Stimulated activated CD8-positive, alpha-beta memory T cell treated with anti-CD3 and anti-CD28 coated beads, Interleukin-2, amount 100 ng/mL, for 1 hour (primary cell): ENCODE measurements around the gene NANOS2.

Experiments used
- DNase-seq, 2 donors: peaks; one replicate each; pipeline ENCODE4 v3.0.0-alpha.2; 2020; ENCODE audit warnings: low read depth in 2 of 2

NANOS2 gene

DNA sequence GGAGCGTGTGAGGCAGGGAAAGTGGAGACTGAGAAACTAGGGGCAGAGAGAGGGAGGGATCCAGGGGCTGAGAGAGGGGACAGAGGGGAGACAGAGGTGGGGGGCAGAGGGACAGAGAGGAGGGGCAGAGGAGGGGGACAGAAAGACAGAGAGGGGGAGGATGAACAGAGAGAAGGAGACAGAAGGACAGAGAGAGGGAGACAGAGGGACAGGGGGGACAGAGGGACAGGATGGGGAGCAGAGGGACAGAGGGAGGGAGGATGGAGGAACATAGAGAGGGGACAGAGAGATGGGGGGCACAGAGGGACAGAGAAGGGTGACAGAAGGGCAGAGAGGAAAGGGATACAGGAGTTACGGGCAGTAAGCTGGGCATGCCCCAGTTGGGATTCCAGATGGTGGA is 14.7 kb upstream of the NANOS2 start:
- DNase-seq: no peak

DNA sequence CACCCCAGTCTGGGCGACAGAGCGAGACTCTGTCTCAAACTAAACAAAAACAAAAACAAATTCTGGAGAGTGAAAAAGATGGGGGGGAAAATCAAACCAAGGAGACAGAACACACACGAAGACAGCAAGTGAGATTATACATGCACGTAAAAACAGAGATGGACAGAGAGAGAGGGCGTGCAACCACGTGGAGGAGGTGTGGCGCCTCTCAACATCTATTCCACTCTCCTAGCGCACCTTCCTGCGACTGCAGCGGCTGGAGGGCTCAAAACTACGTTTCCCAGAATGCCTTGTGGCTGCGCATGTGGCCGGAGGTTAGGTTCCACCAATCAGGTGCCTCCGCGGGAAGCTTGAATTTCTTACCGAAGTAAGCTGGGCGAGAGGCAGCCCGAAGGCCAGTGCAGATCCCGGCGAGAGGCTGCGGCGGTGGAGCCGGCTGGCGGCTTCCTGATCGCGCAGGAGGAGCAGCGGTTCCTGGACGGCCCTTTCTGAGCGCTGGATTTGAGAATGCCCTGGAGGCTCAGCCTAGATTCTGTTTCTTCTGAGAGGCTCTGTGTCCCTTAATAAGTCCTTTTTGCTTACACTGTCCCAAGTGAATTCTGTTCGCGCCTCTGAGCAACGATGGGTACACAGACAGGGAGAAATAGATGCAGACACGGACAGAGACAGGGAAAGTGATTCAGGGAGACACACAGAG is 13.1 kb upstream of the NANOS2 start:
- DNase-seq: peak; percentile 67 to 73

DNA sequence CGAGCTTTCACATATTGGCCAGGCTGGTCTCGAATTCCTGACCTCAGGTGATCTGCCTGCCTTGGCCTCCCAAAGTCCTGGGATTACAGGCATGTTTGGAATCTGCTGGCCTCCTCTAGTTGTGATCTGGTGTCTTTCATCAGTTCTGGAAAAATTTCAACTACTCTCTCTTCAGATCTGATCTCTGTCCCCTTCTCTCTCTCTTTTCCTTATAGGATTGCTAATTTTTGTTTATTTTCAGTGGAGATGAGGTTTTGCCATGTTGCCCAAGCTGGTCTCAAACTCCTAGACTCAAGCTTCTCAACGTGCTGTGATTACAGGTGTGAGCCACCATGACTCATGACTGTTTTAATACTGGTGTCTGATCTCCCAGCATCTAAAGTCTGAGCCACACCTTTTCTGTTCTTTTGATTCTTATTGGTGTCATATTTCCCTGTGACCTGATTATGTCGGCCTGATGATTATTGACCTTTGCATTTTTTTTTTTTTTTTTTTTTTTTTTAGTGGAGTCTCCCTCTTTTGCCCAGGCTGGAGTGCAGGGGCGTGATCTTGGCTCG is 10.4 kb upstream of the NANOS2 start:
- DNase-seq: no peak

DNA sequence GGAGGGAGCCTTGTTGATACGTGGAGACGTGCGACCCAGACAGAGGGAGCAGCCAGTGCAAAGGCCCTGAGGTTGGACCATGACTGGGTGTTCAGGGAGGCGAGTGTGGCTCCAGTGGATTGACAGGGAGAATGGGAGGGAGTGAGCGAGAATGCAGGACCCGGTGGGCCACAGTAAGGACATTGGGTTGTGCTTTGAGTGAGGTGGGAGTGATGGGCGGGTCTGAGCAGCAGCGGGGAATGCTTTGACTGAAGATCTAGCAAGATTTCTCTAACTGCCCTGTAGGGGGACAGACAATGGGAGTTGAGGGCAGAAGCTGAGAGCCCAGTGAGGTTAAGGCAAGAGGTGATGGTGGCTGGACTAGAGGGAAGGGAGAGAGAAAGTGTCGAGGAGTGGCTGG is 7.7 kb upstream of the NANOS2 start:
- no peak for DNase-seq

DNA sequence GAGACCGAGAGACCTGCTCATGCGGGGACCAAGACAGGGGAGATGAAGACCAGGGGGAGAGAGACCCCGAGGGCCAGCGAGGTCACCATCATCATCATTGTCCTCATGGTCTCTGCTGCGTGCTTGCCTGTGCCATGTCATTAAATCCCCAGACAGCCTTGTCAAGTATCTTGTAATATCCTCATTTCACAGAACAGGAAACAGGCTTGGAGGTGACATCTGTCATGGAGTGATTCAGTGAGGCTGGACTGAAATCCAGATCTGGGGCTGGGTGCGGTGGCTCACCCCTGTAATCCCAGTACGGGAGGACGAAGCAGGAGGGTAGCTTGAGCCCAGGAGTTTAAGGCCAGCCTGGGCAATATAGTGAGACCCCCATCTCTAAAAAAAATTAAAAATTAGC is 5.9 kb upstream of the NANOS2 start:
- no peak for DNase-seq

DNA sequence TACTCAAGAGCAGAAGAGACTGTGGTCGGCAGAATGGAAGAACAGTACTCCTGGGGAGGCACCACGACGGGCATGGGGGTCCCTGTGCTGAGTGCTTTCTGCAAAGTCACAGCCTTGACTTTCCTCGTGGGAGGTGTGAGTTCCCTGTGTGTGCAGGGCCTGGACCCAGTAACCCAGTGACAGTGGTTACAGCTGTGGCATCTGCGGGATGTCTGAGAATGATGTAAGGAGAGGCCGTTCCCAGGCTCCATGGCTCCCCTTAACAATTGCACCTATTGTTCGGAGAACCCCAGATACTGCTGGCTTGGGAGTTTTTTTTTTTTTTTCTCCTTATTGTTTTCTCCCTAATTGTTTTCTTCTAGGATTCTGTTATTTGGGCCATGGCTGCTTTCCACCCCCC is 5.1 kb upstream of the NANOS2 start:
- no peak for DNase-seq

DNA sequence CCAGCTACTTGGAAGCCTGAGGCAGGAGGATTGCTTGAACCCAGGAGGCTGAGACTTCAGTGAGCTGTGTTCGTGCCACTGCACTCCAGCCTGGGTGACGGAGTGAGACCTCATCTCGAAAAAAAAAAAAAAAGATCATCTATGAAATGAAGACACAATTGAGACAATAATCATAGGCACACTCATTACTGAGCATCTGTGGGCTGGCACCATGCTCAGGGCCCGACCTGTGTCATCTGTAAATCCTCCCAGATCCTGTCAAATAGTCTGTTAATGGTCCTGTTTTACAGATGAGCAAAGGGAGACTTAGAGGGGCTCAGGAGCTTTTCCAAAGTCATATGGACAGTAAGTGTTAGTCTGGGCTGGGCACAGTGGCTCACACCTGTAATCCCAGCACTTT is 4.1 kb upstream of the NANOS2 start:
- DNase-seq: no peak

DNA sequence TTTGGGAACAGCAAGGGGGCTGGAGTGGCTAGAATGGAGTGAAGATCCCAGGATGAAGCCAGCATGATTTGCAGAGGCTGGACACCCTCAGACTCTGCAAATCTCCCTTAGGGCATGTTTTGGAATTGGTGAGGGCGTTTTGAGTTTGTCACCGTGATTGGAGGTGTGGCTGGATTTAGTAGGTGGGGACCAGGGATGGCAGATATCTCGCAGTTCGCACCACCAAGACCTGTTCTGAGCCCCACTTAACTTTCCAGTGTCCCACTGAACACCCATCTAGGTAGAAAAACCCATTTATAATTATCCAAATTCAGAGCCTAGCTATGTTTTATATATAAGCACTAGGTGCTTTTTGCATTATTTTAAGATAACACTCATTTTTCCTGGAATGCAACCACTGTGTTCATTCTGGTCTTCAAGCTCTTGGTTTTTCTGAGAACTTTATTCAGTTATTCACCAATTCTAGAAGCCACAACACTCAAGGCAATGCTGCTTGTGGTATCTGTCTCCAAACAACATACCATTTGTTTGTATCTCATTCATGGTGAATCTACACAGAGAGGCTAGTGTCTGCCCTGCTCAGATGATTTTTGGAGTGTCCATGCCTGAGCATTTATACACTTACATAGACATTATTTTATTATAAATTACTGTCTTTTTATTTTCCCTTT is 3.0 kb upstream of the NANOS2 start:
- no peak for DNase-seq

DNA sequence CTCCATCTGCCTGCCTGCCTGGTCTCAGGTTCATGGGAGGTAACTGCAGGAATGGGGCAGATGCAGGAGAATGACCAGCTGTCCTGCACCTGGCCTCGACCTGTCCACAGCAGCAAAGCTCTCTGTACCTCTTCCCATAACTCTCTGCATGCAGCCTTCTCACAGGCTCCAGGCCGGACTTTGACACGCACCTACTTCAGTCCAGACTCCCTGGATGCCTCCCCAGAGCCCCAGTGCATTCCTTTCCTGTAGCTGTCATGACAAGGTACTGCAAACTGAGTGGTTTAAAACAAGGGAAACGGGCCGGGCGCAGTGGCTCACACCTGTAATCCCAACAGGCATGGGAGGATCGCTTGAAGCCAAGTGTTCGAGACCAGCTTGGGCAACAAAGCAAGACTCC is 3.3 kb downstream of the NANOS2 start:
- no peak for DNase-seq

DNA sequence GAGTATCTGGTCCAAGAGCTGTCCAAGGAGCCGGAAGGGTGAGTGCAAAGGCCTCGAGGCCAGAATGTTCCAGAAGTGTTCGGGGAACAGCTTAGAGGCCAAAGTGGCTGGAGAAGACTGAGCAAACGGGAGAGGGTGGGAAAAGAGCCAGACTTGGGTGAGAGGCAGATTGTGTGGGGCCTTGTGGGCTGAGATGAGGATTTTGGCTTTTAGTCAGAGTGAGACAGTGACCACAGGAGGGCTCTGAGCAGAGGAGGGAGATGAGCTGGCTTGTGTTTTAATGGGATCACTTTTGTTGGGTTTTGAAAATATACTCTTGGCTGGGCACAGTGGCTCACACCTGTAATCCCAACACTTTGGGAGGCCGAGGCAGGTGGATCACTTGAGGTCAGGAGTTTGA is 5.6 kb downstream of the NANOS2 start:
- DNase-seq: no peak

DNA sequence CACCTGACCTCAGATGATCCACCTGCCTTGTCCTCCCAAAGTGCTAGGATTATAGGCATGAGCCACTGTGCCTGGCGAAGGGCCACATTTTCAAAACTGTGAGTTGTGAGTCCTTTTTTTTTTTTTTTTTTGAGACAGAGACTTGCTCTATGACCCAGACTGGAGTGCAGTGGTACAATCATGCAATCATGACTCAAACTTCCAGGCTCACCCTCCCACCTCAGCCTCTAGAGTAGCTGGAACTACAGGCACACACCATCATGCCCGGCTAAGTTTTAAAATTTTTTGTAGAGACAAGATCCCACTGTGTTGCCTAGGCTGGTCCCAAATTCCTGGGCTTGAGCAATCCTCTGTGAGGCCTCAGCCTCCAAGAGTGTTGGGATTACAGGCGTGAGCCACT is 8.4 kb downstream of the NANOS2 start:
- DNase-seq: no peak

DNA sequence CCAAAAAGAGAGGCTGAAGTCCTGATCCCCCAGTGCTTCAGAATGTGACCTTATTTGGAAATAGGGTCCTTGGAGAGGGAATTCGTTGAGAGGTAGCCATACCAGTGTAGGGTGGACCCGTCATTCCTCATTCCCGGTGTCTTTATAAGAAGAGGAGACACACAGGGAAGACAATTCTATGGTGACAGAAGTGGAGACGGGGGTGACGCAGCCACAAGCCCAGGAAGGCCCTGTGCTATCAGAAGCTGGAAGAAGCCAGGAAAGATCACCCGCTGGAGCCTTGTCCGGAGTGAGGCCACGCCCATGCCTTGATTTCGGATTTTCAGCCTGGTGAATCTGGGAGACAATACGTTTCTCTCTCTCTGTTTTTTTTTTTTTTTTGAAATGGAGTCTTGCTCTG is 9.6 kb downstream of the NANOS2 start:
- no peak for DNase-seq

DNA sequence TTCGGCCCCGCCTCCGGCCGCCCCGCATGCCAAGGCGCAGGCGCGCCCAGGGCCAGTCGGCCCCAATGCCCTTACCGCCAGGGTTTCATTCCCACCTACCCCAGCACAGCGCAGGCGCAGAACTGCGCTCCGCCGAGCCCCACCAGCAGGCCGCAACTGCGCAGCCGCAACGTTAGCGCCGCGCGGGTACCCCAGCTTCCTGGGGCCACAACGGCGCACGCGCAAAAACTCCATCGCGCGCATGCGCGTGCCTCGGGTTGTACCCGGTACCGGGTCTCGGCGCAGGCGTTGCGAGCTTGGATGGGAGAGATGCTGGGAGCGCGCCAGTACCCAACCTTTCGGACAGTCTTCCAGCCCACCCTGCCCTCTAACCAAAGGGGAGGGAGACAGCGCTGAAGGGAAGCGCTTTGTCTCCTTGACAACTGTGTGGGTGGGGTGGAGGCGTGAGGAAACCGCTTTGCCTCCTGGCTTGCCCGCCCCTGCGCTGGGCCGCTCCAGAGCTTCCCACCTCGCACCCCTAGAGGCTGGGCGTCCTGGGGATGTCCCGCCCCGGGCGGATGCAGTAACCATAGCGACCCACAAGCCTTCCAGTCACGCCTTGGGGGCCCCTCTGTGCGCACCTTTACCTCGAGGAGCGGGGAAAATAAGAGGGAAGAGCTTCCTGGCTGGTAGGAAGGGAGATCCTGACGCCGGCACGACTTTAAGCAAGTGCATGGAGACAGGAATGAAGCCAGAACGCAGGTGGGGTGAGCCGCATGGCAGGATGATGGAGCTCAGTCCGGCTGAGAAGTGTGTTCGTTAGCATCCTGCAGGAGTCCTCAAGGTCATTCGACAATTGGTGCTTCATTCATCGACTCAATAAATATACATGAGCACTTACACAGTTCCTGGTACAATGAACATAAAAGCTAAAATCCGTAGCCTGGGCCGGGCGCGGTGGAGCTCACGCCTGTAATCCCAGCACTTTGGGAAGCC is 11.6 kb downstream of the NANOS2 start:
- DNase-seq: peak; percentile 99

DNA sequence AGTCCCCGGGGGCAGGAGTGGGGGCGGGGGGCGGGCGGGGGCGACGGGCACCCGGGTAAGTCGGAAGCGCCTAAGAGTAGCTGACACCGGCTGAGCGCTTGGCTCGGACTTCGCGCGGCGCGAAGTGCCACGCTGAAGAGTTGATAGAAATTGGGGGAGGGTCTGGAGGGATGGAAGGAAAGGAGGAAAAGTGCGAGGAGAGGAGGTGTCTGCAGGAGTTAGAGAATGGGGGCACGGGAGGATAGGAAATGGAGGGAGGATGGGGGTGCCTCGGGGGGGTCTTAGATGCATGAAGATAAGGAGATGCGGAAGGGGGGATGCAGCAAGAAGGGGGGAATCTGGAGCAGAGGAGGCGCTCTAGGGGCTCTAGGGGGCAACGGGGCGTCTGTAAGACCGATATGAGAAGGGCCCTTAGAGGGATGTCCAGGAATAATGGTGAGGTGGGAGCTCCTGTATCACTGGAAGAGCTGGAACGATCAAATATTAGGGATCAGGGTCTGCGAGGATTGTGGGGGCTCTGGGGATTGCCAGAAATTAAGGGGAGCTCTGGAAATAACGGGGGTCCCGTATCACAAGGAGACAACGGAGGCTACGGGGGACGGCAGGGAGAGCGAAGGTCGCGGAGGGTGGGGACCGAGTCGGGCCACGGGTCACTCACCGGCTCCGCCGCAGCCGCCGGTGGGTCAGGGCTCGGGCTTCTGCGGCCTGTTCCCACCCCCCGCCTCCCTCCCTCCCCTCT is 12.5 kb downstream of the NANOS2 start, which contains the start of gene MYPOP:
Gene MYPOP (minus strand): TSS at position 702 of the 739 bp plus-strand sequence. CDS start 840 bp downstream, outside the sequence.
- no peak for DNase-seq

DNA sequence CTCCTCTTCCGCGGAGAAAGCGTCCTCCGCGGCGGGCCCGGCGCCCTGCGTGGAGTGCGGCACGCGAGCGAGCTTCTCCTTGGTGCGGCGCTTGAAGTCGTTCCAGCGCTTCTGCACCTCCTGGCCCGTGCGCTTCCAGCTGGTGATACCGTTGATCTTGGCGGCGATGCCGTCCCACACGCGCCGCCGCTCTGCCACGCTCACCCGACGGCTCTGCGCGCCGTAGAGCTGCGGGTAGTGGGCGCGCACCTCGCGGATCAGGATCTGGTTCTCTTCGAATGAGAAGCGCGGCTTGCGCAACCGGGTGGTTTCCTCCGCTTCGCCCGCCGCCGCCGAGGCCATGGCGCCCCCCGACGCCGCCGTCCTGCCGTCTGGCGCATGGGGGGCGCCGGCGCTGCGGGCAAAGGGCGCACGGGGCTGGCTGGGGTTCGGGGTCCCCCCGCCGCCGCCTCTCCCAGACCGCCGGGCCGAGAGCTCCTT is 13.1 kb downstream of the NANOS2 start:
- DNase-seq: no peak

DNA sequence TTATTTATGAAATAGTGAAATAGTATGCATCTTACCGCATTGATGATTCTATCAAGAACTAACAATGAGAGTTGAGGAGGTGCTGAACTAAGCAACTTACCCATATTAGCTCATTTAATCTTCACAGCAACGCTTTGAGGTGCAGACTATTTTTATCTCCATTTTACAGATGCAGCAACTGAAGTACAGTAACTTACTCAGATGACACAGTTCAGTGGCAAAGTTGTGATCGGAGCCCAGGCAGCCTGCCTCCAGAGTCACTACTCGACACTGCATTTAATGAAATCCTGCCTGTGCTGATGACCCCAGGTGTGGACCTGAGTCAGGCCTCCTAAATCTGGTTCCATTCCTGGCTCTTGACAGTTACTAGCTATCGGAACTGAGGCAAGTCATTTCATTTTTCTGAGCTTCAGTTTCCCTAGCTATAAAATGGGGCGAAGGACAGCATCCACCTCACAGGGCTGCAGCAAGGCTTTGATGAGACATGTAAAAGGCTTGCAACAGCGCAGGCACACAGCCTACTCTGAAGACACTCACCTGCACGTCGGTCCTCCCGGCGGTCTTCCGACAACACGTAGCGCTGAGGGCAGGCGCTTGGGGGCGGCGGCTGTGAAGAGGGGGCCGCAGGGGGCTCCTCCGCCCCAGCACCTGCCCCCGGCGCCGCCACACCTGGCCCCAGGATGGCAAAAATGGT is 13.7 kb downstream of the NANOS2 start:
- no peak for DNase-seq

DNA sequence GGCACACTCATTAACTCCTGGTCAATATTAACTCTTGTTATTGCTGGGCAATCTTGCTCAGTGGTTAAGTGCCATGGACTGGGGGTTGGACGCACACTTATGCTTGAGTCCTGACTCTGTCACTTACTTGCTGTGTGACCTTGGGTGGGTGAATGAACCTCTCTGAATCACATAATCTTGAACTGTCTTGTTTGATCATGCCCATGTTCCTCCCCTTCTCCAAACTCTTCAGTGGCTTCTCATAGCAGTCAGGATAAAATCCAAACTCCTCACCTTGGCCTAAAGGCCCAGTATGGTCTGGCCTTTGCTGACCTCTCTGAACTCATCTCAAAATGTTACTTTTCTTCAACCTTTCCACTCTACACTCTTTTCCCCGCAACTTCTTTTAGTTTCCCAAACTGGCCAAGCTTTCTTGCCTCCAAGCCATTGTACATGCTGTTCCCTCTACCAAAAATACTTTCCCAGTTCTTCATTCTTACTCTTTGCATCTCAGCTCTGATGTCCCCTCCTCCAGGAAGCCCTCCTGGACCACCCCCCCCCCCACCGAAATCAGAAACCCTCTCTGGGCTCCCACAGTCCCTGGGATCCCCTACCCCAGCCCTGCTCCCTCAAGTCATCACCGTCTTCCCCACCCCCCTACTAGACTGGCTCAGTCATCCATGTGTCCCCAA is 14.5 kb downstream of the NANOS2 start:
- DNase-seq: no peak

DNA sequence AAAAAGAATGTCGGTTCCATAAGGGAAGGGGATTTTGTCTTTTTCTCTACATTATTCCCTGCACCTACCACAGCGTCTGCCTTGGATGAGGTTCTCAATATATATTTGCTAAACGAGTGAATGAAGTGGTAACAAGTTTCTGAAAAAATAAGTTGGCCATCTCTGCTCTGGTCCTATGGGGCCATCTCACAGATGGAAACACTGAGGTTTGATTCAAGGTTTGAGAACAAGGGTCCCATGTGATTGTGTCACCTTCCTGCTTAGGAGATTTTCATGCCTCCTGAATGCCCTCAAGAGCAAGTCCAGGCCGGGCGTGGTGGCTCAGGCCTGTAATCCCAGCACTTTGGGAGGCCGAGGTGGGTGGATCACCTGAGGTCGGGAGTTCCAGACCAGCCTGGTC is 15.3 kb downstream of the NANOS2 start:
- no peak for DNase-seq

DNA sequence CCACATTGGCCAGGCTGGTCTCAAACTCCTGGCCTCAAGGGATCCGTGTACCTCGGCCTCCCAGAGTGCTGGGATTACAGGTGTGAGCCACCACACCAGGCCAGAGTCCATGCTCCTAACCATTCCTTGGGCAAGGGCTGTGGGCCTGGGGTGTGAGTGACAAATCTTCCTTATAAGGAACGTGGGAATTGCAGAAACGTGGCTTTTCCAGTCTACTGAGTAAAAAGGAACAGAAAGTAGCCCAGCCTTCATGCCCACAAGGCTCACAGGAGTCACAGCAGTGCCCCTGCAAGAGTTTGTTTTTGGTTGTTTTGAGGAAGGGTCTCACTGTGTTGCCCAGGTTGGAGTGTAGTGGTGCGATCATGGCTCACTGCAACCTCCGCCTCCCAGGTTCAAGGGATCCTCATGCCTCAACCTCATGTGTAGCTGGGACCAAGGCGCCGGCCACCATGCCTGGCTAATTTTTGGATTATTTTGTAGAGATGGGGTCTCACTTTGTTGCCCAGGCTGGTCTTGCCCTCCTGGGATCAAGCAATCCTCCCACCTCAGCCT is 17.2 kb downstream of the NANOS2 start:
- DNase-seq: no peak
